PC-9 (cell line): ENCODE data around the gene IL31RA.

Experiments
- CTCF ChIP-seq: fragments of 200-600 bp; sonication (generic); conservative IDR thresholded peaks from 2 replicates; pipeline ENCODE4 v1.6.1; 2017; ENCODE audit warnings: mixed run types, antibody characterized with exemption, mild to moderate bottlenecking, moderate library complexity
- EZH2 ChIP-seq: fragments of 200-600 bp; sonication (generic); IDR thresholded peaks from 2 replicates; pipeline ENCODE4 v1.8.0; 2017; ENCODE audit warnings: antibody characterized with exemption, low read depth

GRCh38 chr5:55855509-55855908 lies 4.4 kb downstream of the IL31RA start:
- TF ChIP-seq CTCF (no peak), EZH2 (no peak)
